Measurements from ENCODE around the gene DIO3. TPM values are rescaled to one million over a fixed set of nuclear protein-coding genes. Genes with fewer than 3 reads are reported as not detected.

DIO3 gene
- polyA plus RNA-seq, 1 donor from 2014 or later, result 49.2 TPM

- TF ChIP-seq TAF1 (IDR thresholded peaks at IDR 0.05; ENCODE audit: low read depth) (no peak), MXI1 (conservative IDR thresholded peaks at IDR 0.05; ENCODE audit: poor library complexity, severe bottlenecking) (no peak), REST (IDR thresholded peaks at IDR 0.05; ENCODE audit: borderline replicate concordance) (no peak), EP300 (conservative IDR thresholded peaks at IDR 0.05; ENCODE audit: poor library complexity, severe bottlenecking) (no peak), CTCF (IDR thresholded peaks at IDR 0.05; ENCODE audit: poor library complexity, severe bottlenecking) (no peak), POLR2AphosphoS5 (IDR thresholded peaks at IDR 0.05) (no peak), EZH2 (IDR thresholded peaks at IDR 0.05; ENCODE audit: borderline replicate concordance, insufficient read depth, low read length, poor library complexity, severe bottlenecking) (no peak), RAD21 (conservative IDR thresholded peaks at IDR 0.05) (no peak), SMC3 (conservative IDR thresholded peaks at IDR 0.05; ENCODE audit: poor library complexity) (no peak)
Measured at GRCh38 chr14:101600336-101600890, 39.1 kb downstream of the DIO3 start.

GRCh38 chr14:101600891-101601605 lies 39.8 kb downstream of the DIO3 start:
- H3F3A ChIP-seq (ENCODE audit: insufficient read depth, low read length, poor library complexity, severe bottlenecking), result no peaks in the 10 kb centered on the region
- no peaks in the 10 kb centered on the region for H4K20me1 ChIP-seq (ENCODE audit: insufficient read depth)
- no peaks in the 10 kb centered on the region for H3K9me3 ChIP-seq (ENCODE audit: low read length)
- H2AFZ ChIP-seq (ENCODE audit: low read depth, low read length), result no peak overlapping the region
- no peaks in the 10 kb centered on the region for H3K79me2 ChIP-seq (replicated peaks; ENCODE audit: insufficient read depth, low read length)
- no peaks in the 10 kb centered on the region for H3K36me3 ChIP-seq (ENCODE audit: insufficient read depth, low read length)
- TF ChIP-seq TAF1 (IDR thresholded peaks at IDR 0.05; ENCODE audit: low read depth), result no peak
- no peak for TF ChIP-seq EP300 (conservative IDR thresholded peaks at IDR 0.05; ENCODE audit: poor library complexity, severe bottlenecking)
- TF ChIP-seq RAD21 (conservative IDR thresholded peaks at IDR 0.05), result no peak
- no peak for TF ChIP-seq EZH2 (IDR thresholded peaks at IDR 0.05; ENCODE audit: borderline replicate concordance, insufficient read depth, low read length, poor library complexity, severe bottlenecking)
- no peak for TF ChIP-seq REST (IDR thresholded peaks at IDR 0.05; ENCODE audit: borderline replicate concordance)
- no peak for TF ChIP-seq CTCF (IDR thresholded peaks at IDR 0.05; ENCODE audit: poor library complexity, severe bottlenecking)
- TF ChIP-seq SMC3 (conservative IDR thresholded peaks at IDR 0.05; ENCODE audit: poor library complexity), result no peak
- TF ChIP-seq MXI1 (conservative IDR thresholded peaks at IDR 0.05; ENCODE audit: poor library complexity, severe bottlenecking), result no peak
- no peak for TF ChIP-seq POLR2AphosphoS5 (IDR thresholded peaks at IDR 0.05)
- no peak overlapping the region for H3K4me3 ChIP-seq (ENCODE audit: low read length)
- no peak overlapping the region for H3K9ac ChIP-seq (ENCODE audit: low read length)
- H3K4me2 ChIP-seq (ENCODE audit: low read length), result no peak overlapping the region
- H3K27me3 ChIP-seq (ENCODE audit: insufficient read depth, low read depth, low read length), result no peaks in the 10 kb centered on the region
- H3K9me2 ChIP-seq (ENCODE audit: insufficient read depth, low read length), result no peaks in the 10 kb centered on the region
- no peak overlapping the region for H3K27ac ChIP-seq (ENCODE audit: low read length)

More at GRCh38 chr14:101600336-101600890, 39.1 kb downstream of the DIO3 start:
- Histone ChIP-seq H4K20me1 (ENCODE audit: insufficient read depth) (no peaks in the 10 kb centered on the region), H3K79me2 (replicated peaks; ENCODE audit: insufficient read depth, low read length) (no peaks in the 10 kb centered on the region), H3F3A (ENCODE audit: insufficient read depth, low read length, poor library complexity, severe bottlenecking) (no peaks in the 10 kb centered on the region), H3K9ac (ENCODE audit: low read length) (no peak overlapping the region), H3K4me2 (ENCODE audit: low read length) (no peak overlapping the region), H3K27me3 (ENCODE audit: insufficient read depth, low read depth, low read length) (no peaks in the 10 kb centered on the region), H3K4me3 (ENCODE audit: low read length) (no peak overlapping the region), H2AFZ (ENCODE audit: low read depth, low read length) (no peak overlapping the region), H3K27ac (ENCODE audit: low read length) (no peak overlapping the region), H3K36me3 (ENCODE audit: insufficient read depth, low read length) (no peaks in the 10 kb centered on the region), H3K9me3 (ENCODE audit: low read length) (no peaks in the 10 kb centered on the region), H3K9me2 (ENCODE audit: insufficient read depth, low read length) (no peaks in the 10 kb centered on the region)

Measured in neural cell (in vitro differentiated cells).